Activated naive CD8-positive, alpha-beta T cell treated with anti-CD3 and anti-CD28 coated beads for 36 hours (primary cell): ENCODE data around the gene RIPPLY2. TPM values are rescaled to one million over a fixed set of nuclear protein-coding genes. Genes with fewer than 3 reads are reported as not detected.
"Not testable (repeated sequence)": the region's sequence is repeated elsewhere in the genome, so short reads cannot be mapped to it uniquely, and the experiment has no call there.

Experiments used
- DNase-seq: peaks from one replicate; pipeline ENCODE4 v3.0.0; 2021
- H3K27ac Mint-ChIP-seq: one replicate; pipeline ENCODE4 v1.8.0; 2022; ENCODE audit warnings: mild to moderate bottlenecking, moderate library complexity, mixed read lengths
- H3K27me3 Mint-ChIP-seq: one replicate; pipeline ENCODE4 v1.8.0; 2022; ENCODE audit warnings: mild to moderate bottlenecking, mixed read lengths
- H3K36me3 Mint-ChIP-seq: one replicate; pipeline ENCODE4 v1.8.0; 2021; ENCODE audit warnings: mild to moderate bottlenecking, mixed read lengths
- H3K4me1 Mint-ChIP-seq: one replicate; pipeline ENCODE4 v1.8.0; 2021; ENCODE audit warnings: mixed read lengths
- H3K4me3 Mint-ChIP-seq: one replicate; pipeline ENCODE4 v1.8.0; 2022; ENCODE audit warnings: mild to moderate bottlenecking, moderate library complexity, mixed read lengths
- H3K9me3 Mint-ChIP-seq: one replicate; pipeline ENCODE4 v1.8.0; 2022; ENCODE audit warnings: mixed read lengths
- total RNA-seq, 2 experiments: library from RNA; stranded (reverse); gene quantifications; one replicate each; pipeline ENCODE4 v1.2.3, GENCODE V29; 2021

The RIPPLY2 gene
- total RNA-seq, 2 experiments from 2014 or later: not detected

DNA sequence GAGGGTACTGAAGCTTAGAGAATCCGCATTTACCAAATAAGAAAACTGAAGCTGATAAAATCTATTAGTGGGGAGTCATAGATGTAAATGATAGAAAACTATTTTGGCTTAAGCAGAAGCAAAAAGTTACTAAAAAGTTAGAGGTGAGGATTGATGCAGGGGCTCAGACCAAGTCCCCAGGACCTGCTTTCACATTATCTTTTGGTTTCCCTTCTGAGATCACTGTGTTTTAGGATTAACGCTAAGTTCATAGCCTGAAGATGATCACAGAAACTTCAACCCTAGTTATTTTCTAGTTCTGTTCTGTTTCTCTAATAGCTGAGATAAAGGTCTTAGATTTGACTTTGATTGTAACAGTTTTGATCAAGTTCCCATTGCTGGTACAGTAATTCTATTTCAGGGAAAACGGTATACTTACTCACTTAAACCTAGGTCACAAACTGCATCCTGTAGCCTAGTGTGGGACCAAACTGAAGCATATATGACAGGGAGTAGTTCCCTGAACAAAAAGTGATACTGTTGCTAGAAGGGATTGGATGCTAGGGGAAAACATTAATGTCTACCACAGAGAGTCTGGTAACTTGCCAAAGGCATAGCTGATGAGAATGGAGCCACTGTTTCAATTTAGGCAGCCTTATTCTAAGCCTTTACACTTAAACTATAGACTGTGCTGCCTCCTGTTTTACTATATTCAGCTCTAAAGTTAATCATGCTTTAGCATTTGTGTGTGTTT lies 19.4 kb downstream of the RIPPLY2 start:
- no peak overlapping the region for H3K4me3 Mint-ChIP-seq
- H3K27ac Mint-ChIP-seq: no peak overlapping the region
- H3K9me3 Mint-ChIP-seq: peaks cover 2% of the 10 kb centered on the region
- peaks cover 26% of the 10 kb centered on the region for H3K4me1 Mint-ChIP-seq
- no peak for DNase-seq
- no peaks in the 10 kb centered on the region for H3K27me3 Mint-ChIP-seq
- H3K36me3 Mint-ChIP-seq: peaks cover 26% of the 10 kb centered on the region

DNA sequence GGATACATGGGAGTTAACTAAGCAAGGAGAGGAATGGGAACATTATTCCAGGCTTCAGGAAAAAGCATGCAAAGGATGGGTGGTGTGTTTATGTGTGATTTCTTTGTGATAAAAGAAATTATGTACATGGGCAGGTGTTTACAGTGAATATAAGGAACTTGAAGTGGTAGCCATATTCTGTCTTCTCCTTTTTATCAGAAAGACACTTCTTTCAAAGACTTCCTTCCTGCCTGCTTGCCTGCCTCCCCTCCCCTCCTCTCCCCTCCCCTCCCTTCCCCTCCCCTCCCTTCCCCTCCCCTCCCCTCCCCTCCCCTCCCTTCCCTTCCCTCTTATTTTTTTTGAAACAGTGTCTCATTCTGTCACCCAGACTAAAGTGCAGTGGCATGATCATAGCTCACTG lies 20.7 kb downstream of the RIPPLY2 start:
- DNase-seq: no peak
- H3K36me3 Mint-ChIP-seq: peaks cover 17% of the 10 kb centered on the region
- H3K4me3 Mint-ChIP-seq: no peak overlapping the region
- no peak overlapping the region for H3K27ac Mint-ChIP-seq
- H3K4me1 Mint-ChIP-seq: peaks cover 33% of the 10 kb centered on the region
- H3K9me3 Mint-ChIP-seq: no peaks in the 10 kb centered on the region
- H3K27me3 Mint-ChIP-seq: no peaks in the 10 kb centered on the region

DNA sequence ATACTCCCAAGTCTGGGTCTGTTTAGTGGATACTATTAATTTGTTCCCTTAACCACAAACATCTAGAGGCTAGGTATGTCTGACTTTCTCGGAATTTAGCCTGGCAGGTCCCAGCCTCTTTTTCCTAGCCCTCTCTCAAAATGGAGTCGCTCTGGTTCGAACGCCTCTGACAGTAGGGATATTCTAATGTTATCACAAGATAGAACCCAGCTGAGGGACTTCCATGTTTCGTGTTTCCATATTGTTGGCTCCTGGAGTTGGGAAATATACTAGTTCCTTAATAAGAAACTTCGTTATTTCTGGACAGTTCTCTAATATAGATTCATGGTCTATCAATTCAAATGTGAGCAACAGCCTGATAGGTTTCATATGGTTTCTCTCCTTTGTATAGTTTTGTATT lies 22.7 kb downstream of the RIPPLY2 start:
- Mint-ChIP-seq H3K27ac (no peak overlapping the region), H3K27me3 (no peaks in the 10 kb centered on the region), H3K36me3 (peaks cover 13% of the 10 kb centered on the region), H3K4me3 (no peak overlapping the region), H3K9me3 (no peaks in the 10 kb centered on the region), H3K4me1 (peaks cover 44% of the 10 kb centered on the region)
- DNase-seq: no peak

DNA sequence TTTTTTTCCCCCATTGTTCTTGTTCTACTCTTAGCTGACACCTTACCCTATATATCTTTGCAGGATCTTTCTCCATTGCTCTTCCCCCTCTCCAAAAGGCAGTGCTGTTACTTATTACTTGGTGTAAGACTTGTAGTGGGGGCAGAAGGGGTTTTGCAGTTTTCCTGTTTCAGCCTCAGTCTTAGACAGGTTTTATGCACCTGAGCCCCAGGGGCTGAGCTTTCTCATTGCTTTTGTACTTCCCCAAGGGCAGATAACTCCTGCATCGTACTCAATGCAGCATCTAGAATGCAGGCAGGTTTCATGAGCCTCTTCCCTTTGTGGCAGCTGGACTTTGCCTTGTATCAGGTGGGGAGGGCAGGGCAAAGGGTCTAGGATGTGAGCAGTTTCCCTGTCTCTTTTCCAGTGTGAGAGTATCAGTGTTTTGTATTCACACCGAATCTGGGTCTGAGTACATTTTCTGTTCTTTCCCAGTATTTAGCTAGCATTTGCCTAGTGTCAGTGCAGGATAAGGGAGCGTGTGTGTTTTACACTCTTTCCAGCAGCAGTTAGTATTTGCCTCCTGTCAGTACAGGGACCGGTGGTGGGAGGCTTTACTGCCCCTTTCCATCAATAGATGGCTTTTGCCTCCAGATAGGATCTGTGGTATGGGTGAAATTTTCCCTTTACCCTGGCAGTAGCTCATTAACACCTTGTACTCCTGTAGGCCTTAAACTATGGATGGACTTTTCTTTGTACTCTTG lies 25.9 kb downstream of the RIPPLY2 start:
- Mint-ChIP-seq H3K9me3 (no peaks in the 10 kb centered on the region), H3K27ac (no peak overlapping the region), H3K36me3 (peaks cover 10% of the 10 kb centered on the region), H3K4me1 (peaks cover 34% of the 10 kb centered on the region), H3K4me3 (no peak overlapping the region), H3K27me3 (no peaks in the 10 kb centered on the region)
- DNase-seq: no peak

DNA sequence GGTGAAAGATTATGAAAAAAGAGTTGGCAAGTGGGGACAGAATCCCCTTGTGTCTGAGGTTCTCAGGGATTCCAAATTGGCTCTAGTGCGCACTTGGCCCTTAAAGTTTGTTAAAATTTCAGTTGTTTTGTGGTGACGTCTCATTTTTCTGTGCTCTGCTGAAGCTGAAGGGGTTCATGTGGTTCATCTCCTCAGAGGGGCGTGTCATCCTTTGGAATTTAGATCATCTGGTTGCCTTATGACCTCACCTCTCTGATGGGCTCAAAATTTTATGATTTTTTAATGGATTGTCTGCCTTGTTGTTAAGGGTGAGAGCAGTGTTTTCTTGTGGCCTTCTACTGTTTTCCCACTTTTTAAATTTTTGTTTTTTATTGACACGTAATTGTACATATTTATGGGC lies 26.6 kb downstream of the RIPPLY2 start:
- Mint-ChIP-seq H3K4me3 (no peak overlapping the region), H3K36me3 (peaks cover 9% of the 10 kb centered on the region), H3K9me3 (no peaks in the 10 kb centered on the region), H3K27ac (no peak overlapping the region), H3K27me3 (no peaks in the 10 kb centered on the region), H3K4me1 (peaks cover 40% of the 10 kb centered on the region)
- DNase-seq: no peak

DNA sequence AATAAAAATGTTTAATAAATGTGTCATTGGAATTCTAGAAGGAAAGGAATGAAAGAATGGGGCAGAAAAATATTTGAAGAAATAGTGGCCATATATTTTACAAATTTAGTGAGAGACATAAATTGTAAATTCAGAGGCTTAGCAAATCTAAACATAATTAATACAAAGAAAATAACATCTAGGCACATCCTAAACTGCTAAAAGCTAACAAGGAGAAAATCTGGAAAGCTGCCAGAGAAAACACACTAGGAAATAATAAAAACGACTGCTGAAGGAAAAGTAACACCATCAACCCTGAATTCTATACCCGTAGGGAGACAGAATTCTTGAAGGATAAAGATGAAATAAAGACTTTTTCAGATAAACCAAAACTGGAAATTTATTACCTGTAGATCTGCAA lies 30.1 kb downstream of the RIPPLY2 start:
- Mint-ChIP-seq H3K27me3 (no peaks in the 10 kb centered on the region), H3K4me1 (peaks cover 30% of the 10 kb centered on the region), H3K36me3 (no peaks in the 10 kb centered on the region), H3K9me3 (no peaks in the 10 kb centered on the region), H3K27ac (no peak overlapping the region), H3K4me3 (no peak overlapping the region)
- DNase-seq: no peak

DNA sequence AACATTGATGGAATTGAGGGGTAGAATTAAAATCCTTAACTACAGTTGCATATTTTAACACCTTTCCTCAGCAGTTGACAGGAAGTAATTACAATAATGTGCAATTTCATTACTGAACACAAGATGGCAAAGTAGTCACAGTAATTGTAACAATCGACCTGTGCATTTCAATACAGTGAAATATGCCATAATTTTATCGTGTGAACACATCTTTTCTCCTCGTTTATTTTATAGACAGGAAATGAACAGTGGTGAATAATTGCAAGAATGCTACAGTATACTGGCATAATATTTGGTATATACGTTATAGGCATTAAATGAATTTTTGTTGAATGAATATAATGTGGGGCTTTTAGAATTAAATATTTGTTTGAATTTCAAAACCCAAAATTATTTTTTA lies 31.4 kb downstream of the RIPPLY2 start:
- H3K27ac Mint-ChIP-seq: no peak overlapping the region
- DNase-seq: no peak
- peaks cover 7% of the 10 kb centered on the region for H3K36me3 Mint-ChIP-seq
- H3K9me3 Mint-ChIP-seq: peaks cover 3% of the 10 kb centered on the region
- H3K27me3 Mint-ChIP-seq: no peaks in the 10 kb centered on the region
- H3K4me1 Mint-ChIP-seq: peaks cover 29% of the 10 kb centered on the region
- no peak overlapping the region for H3K4me3 Mint-ChIP-seq

DNA sequence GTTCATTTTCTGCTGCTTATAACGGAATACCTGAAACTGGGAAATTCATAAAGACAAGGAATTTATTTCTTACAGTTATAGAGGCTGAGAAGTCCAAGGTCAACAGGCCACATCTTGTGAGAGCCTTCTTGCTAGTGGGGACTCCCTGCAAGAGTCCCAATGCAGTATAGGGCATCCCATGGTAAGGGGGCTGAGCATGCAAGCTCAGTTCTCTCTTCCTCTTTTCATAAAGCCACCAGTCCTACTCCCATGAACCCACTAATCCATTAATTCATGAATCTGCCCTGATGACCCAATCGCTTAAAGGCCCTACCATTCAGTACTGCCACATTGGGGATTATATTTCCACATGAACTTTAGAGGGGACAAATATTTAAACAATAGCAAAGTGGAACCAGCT lies 32.8 kb downstream of the RIPPLY2 start:
- Mint-ChIP-seq H3K27ac (no peak overlapping the region), H3K36me3 (peaks cover 7% of the 10 kb centered on the region), H3K4me3 (no peak overlapping the region), H3K27me3 (no peaks in the 10 kb centered on the region), H3K4me1 (peaks cover 20% of the 10 kb centered on the region), H3K9me3 (peaks cover 3% of the 10 kb centered on the region)
- no peak for DNase-seq

DNA sequence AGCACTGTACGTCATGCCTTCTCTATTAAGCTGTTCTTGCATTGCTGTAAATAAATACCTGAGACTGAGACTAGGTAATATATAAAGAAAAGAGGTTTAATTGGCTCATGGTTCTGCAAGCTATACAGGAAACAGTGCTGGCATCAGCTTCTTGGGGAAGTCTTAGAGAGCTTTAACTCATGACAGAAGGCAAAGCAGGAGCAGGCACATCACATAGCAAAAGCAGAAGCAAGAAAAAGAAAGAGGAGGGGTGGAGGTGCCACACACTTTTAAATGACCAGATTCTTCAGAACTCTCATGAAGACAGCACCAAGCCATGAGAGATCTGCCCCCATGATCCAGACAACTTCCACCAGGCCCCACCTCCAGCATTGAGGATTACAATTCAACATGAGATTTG lies 36.5 kb downstream of the RIPPLY2 start:
- no peak for DNase-seq
- Mint-ChIP-seq H3K9me3 (peaks cover 3% of the 10 kb centered on the region), H3K27ac (no peak overlapping the region), H3K4me3 (no peak overlapping the region), H3K27me3 (no peaks in the 10 kb centered on the region), H3K36me3 (peaks cover 12% of the 10 kb centered on the region), H3K4me1 (peaks cover 15% of the 10 kb centered on the region)

DNA sequence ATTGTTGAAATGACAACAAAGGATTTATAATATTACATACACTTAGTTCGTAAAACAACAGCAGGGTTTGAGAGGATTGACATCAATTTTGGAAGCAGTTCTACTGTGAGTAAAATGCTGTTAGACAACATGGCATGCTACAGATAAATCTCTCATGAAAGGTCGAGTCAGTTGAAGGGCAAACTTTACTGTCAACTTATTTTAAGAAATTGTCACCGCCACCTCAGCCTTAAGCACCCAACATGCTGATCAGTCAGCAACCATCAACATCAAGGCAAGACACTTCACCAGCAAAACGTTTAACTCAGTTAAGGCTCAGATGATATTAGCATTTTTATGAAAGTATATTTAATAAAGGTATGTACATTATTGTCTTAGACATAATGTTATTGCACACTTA lies 37.4 kb downstream of the RIPPLY2 start:
- H3K4me3 Mint-ChIP-seq: no peak overlapping the region
- H3K27me3 Mint-ChIP-seq: no peaks in the 10 kb centered on the region
- no peak overlapping the region for H3K27ac Mint-ChIP-seq
- no peak for DNase-seq
- H3K9me3 Mint-ChIP-seq: peaks cover 3% of the 10 kb centered on the region
- peaks cover 18% of the 10 kb centered on the region for H3K36me3 Mint-ChIP-seq
- H3K4me1 Mint-ChIP-seq: peaks cover 15% of the 10 kb centered on the region

DNA sequence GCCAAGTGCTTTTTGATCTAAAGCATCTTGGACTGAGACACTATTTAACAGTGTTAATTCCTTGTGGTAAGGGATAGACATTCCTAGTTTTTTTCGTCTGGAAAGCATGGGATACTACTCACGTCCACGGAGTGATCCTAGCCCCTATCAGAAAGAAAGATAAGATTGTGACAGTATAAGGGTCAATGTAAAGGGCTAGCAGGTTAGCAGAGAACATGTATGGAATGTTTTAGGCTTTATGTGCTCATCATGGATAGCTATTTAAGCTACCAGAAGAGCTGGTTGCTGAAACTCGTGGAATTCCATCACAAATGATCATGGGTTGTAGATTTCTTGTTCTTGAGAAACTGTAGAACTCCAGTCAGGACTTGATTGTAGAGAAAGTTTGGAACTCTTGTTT lies 38.4 kb downstream of the RIPPLY2 start:
- Mint-ChIP-seq H3K36me3 (peaks cover 26% of the 10 kb centered on the region), H3K9me3 (peaks cover 8% of the 10 kb centered on the region), H3K27me3 (no peaks in the 10 kb centered on the region), H3K4me3 (no peak overlapping the region), H3K4me1 (peaks cover 16% of the 10 kb centered on the region), H3K27ac (no peak overlapping the region)
- DNase-seq: no peak

DNA sequence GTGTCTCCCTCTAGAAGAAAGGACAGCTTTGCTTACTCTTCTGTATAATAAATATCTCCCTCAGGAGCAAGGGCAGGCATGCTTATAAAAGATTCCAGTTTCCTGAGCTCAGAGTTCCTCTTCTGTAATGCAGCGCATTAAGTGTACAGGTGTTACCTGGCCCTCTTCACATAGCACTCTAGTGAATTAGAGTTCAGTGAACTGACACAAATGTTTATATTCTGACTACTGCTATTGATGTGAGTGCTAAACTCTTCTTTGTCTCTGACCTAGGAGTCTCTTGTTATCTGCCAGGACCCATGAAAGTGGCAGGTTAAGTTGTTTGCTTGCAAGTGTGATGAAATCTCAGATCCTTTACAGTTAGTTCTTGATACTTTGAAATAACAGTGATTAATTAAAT lies 39.9 kb downstream of the RIPPLY2 start:
- DNase-seq: no peak
- Mint-ChIP-seq H3K4me1 (peaks cover 16% of the 10 kb centered on the region), H3K27ac (no peak overlapping the region), H3K36me3 (peaks cover 38% of the 10 kb centered on the region), H3K9me3 (peaks cover 16% of the 10 kb centered on the region), H3K27me3 (no peaks in the 10 kb centered on the region), H3K4me3 (no peak overlapping the region)

DNA sequence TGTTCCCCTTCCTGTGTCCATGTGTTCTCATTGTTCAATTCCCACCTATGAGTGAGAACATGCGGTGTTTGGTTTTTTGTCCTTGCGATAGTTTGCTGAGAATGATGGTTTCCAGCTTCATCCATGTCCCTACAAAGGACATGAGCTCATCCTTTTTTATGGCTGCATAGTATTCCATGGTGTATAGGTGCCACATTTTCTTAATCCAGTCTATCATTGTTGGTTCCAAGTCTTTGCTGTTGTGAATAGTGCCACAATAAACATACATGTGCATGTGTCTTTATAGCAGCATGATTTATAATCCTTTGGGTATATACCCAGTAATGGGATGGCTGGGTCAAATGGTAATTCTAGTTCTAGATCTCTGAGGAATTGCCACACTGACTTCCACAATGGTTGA lies 43.9 kb downstream of the RIPPLY2 start:
- H3K4me1 Mint-ChIP-seq, H3K27me3 Mint-ChIP-seq, H3K27ac Mint-ChIP-seq, H3K4me3 Mint-ChIP-seq, DNase-seq: not testable (repeated sequence)
- H3K9me3 Mint-ChIP-seq: peaks cover 30% of the 10 kb centered on the region
- peaks cover 58% of the 10 kb centered on the region for H3K36me3 Mint-ChIP-seq

DNA sequence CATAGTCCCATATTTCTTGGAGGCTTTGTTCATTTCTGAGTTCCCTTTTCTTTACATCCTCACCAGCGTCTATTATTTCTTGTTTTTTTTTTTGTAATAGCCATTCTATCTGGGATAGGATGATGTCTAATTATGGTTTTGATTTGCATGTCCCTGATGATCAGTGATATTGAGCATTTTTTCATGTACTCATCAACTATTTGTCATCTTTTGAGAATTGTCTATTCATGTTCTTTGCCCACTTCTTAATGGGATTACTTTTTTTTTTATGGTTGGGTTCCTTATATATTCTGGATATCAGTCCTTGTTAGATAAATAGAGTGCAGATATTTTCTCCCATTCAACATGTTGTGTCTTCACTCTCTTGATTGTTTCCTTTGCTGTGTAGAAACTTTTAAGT lies 48.5 kb downstream of the RIPPLY2 start:
- Mint-ChIP-seq H3K36me3 (peaks cover 68% of the 10 kb centered on the region), H3K4me3 (no peak overlapping the region), H3K27me3 (no peaks in the 10 kb centered on the region), H3K27ac (no peak overlapping the region), H3K9me3 (peaks cover 49% of the 10 kb centered on the region), H3K4me1 (peaks cover 9% of the 10 kb centered on the region)
- no peak for DNase-seq

DNA sequence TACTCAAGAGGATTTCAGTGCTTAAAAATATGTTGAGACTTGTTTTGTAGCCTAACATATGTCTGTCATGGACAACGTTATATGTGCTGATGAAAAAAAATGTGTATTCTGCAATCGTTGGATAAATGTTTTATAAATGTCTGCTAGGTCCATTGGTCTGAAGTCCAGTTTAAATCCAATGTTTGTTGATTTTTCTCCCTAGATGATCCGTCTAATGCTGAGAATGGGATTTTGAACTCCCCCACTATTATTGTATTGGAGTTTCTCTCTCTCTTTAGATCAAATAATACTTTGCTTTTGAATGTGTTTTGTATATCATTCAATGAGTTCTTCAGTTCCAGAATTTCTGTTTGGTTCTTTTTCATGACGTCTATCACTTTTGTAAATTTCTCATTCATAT lies 51.2 kb downstream of the RIPPLY2 start:
- H3K4me3 Mint-ChIP-seq: no peak overlapping the region
- peaks cover 67% of the 10 kb centered on the region for H3K36me3 Mint-ChIP-seq
- no peaks in the 10 kb centered on the region for H3K27me3 Mint-ChIP-seq
- H3K9me3 Mint-ChIP-seq: peaks cover 45% of the 10 kb centered on the region
- peaks cover 13% of the 10 kb centered on the region for H3K4me1 Mint-ChIP-seq
- no peak overlapping the region for H3K27ac Mint-ChIP-seq
- DNase-seq: no peak

DNA sequence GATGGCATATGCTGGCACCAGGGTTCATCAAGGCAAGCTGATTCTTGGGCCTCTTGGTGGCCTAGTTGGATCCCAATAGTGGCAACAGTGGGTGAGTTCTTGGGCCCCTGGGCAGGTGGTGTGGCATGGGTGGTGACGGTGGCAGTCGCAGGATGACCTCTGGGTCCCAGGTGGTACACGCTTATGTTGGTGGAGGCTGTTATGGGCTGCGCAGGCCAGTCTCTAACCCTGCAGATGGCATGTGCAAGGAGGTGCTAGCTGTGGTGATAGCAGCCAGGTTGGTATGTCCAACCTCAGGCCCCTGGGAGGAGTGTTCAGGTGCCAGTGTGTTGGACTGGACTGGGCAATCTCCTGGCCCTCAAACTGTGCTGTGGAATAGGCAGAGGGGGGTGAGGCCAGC lies 52.5 kb downstream of the RIPPLY2 start:
- Mint-ChIP-seq H3K36me3 (peaks cover 63% of the 10 kb centered on the region), H3K4me1 (peaks cover 13% of the 10 kb centered on the region), H3K27me3 (no peaks in the 10 kb centered on the region), H3K9me3 (peaks cover 39% of the 10 kb centered on the region), H3K27ac (no peak overlapping the region), H3K4me3 (no peak overlapping the region)
- DNase-seq: no peak
